Measurements from ENCODE around the gene PRAC1.

PRAC1 gene

GRCh38 chr17:48692049-48692448 lies 30.3 kb downstream of the PRAC1 start:
- DNase-seq: no peak

- no peak for DNase-seq
Observed at GRCh38 chr17:48690655-48691054, 31.7 kb downstream of the PRAC1 start.

GRCh38 chr17:48681609-48682008 lies 40.7 kb downstream of the PRAC1 start:
- DNase-seq: no peak

- DNase-seq: no peak
Observed at GRCh38 chr17:48679385-48680096, 42.8 kb downstream of the PRAC1 start.

GRCh38 chr17:48678141-48678971 lies 44.0 kb downstream of the PRAC1 start:
- DNase-seq: peak; percentile 64

GRCh38 chr17:48676963-48677558 lies 45.3 kb downstream of the PRAC1 start:
- DNase-seq: no peak

- no peak for DNase-seq
Observed at GRCh38 chr17:48672340-48672739, 50.0 kb downstream of the PRAC1 start.

Measured in activated gamma-delta T cell treated with Interleukin-2 at 50 U/mL for 16 hours (primary cell).